Endothelial cell of umbilical vein (primary cell): ENCODE measurements around the gene HOXB3. TPM values are rescaled to one million over a fixed set of nuclear protein-coding genes. Genes with fewer than 3 reads are reported as not detected.

Source experiments
- BruUV-seq: library from RNA; stranded (reverse); fragments of 400-500 nt; replicated peaks from 2 replicates; lab custom pipeline; 2021; lab: Mats Ljungman, UMichigan
- CTCF ChIA-PET: fragments of 300-600, 350-600 bp; sonication (Branson Sonifier 250); formaldehyde crosslinking; loops from one replicate; lab custom pipeline; 2021; ENCODE audit warnings: antibody characterized with exemption, inconsistent platforms; lab: Charles Lee
- POLR2A ChIA-PET: fragments of 300-600, 350-600 bp; sonication (Branson Sonifier 250); formaldehyde crosslinking; loops from one replicate; lab custom pipeline; 2021; ENCODE audit warnings: antibody characterized with exemption, inconsistent platforms; lab: Charles Lee
- DNase-seq: peaks from one replicate; pipeline ENCODE4 v3.0.0-alpha.2; 2011; ENCODE audit warnings: low read depth, low spot score
- FAIRE-seq: peaks from 2 replicates; lab custom pipeline; 2011; peaks lifted over from hg19 to GRCh38; lab: Jason Lieb, UNC
- H2AFZ ChIP-seq: 2 replicates; pipeline ENCODE4 v1.6.0; 2012; ENCODE audit warnings: low read depth, low read length, control low read depth, inconsistent platforms
- H3K27ac ChIP-seq: 2 replicates; pipeline ENCODE4 v1.5.1; 2011; ENCODE audit warnings: low read depth, mild to moderate bottlenecking, control low read depth, low read length, moderate library complexity; ENCODE audit not compliant: insufficient read depth
- H3K27me3 ChIP-seq, 2 experiments: 2 replicates each; pipeline versions ENCODE4 v1.6.0 to v1.6.1; 2011; ENCODE audit warnings: low read length in 2 of 2, mixed read lengths in 1 of 2; ENCODE audit not compliant: control insufficient read depth in 2 of 2, insufficient read depth in 2 of 2
- H3K36me3 ChIP-seq, 2 experiments: 2 replicates in 1 of 2; 3 replicates in 1 of 2; pipeline ENCODE4 v1.5.1; 2011; ENCODE audit warnings: low read length in 2 of 2, mild to moderate bottlenecking in 1 of 2, moderate library complexity in 1 of 2; ENCODE audit not compliant: control insufficient read depth in 2 of 2, insufficient read depth in 2 of 2; ENCODE audit errors: extremely low read depth in 1 of 2
- H3K4me1 ChIP-seq: 3 replicates; pipeline ENCODE4 v1.5.1; 2011; ENCODE audit warnings: mild to moderate bottlenecking, low read length; ENCODE audit not compliant: control insufficient read depth, insufficient read depth; ENCODE audit errors: extremely low read depth
- H3K4me2 ChIP-seq: 2 replicates; pipeline ENCODE4 v1.6.1; 2011; ENCODE audit warnings: low read length, control low read depth, mixed read lengths; ENCODE audit not compliant: insufficient read depth
- H3K4me3 ChIP-seq, 3 experiments: fragments of 200-600 bp in 1 of 3; sonication (generic), shearing (Covaris generic) in 1 of 3; replicated peaks in 1 of 3; 2 replicates each; pipeline ENCODE4 v1.5.1; 2011 to 2016; ENCODE audit warnings: control low read depth in 3 of 3, low read length in 3 of 3, mild to moderate bottlenecking in 2 of 3, inconsistent platforms in 1 of 3, low read depth in 1 of 3, moderate library complexity in 1 of 3; ENCODE audit not compliant: insufficient read depth in 1 of 3
- H3K79me2 ChIP-seq: 2 replicates; pipeline ENCODE4 v1.6.0; 2012; ENCODE audit warnings: low read length, inconsistent platforms; ENCODE audit not compliant: control insufficient read depth, insufficient read depth
- H3K9ac ChIP-seq: replicated peaks from 2 replicates; pipeline ENCODE3; 2011; ENCODE audit warnings: low read length, control low read depth; ENCODE audit not compliant: insufficient read depth; ENCODE audit errors: extremely low read depth
- H3K9me1 ChIP-seq: replicated peaks from 3 replicates; pipeline ENCODE4 v1.6.0; 2011; ENCODE audit warnings: mild to moderate bottlenecking, low read length; ENCODE audit not compliant: control insufficient read depth, insufficient read depth; ENCODE audit errors: extremely low read depth
- H3K9me3 ChIP-seq: replicated peaks from 2 replicates; pipeline ENCODE4 v1.5.1; 2012; ENCODE audit warnings: low read length, inconsistent platforms; ENCODE audit not compliant: control insufficient read depth, insufficient read depth
- H4K20me1 ChIP-seq: replicated peaks from 2 replicates; pipeline ENCODE3; 2011; ENCODE audit warnings: mild to moderate bottlenecking, low read length; ENCODE audit not compliant: control insufficient read depth, insufficient read depth; ENCODE audit errors: extremely low read depth
- CTCF ChIP-seq, 2 donors: IDR thresholded peaks; 1 replicate in 1 of 2; 2 replicates in 1 of 2; pipeline ENCODE4 v1.5.1; 2011; ENCODE audit warnings: low read length in 2 of 2, mild to moderate bottlenecking in 2 of 2, moderate library complexity in 2 of 2, control low read depth in 1 of 2, inconsistent platforms in 1 of 2, low read depth in 1 of 2; ENCODE audit not compliant: insufficient read depth in 1 of 2; ENCODE audit errors: extremely low read depth in 1 of 2
- EZH2 ChIP-seq: IDR thresholded peaks from 2 replicates; pipeline ENCODE4 v1.6.1; 2012; ENCODE audit warnings: borderline replicate concordance, low read depth, mild to moderate bottlenecking, moderate library complexity, low read length, inconsistent platforms; ENCODE audit not compliant: severe bottlenecking
- FOS ChIP-seq: IDR thresholded peaks from 2 replicates; pipeline ENCODE4 v1.6.1; 2011; ENCODE audit warnings: mild to moderate bottlenecking, low read length, moderate library complexity, borderline replicate concordance; ENCODE audit not compliant: insufficient read depth
- GATA2 ChIP-seq: IDR thresholded peaks from 2 replicates; pipeline ENCODE4 v1.7.0; 2011; ENCODE audit warnings: low read depth, mild to moderate bottlenecking, moderate library complexity, mixed read lengths, low read length; ENCODE audit not compliant: insufficient read length, insufficient read depth
- JUN ChIP-seq: IDR thresholded peaks from 2 replicates; pipeline ENCODE4 v1.6.1; 2011; ENCODE audit warnings: borderline replicate concordance, low read depth; ENCODE audit not compliant: insufficient read length, insufficient read depth
- MAX ChIP-seq: IDR thresholded peaks from 2 replicates; pipeline ENCODE4 v1.6.1; 2011; ENCODE audit not compliant: insufficient read depth, insufficient read length
- MYC ChIP-seq: IDR thresholded peaks from one replicate; pipeline ENCODE4 v1.6.1; 2011; ENCODE audit warnings: mild to moderate bottlenecking, low read depth, low read length
- POLR2A ChIP-seq: IDR thresholded peaks from 2 replicates; pipeline ENCODE4 v1.6.1; 2012; ENCODE audit warnings: low read depth, mild to moderate bottlenecking, control low read depth, low read length
- dilution Hi-C: fragments of 300-500 bp; cut with MboI; formaldehyde crosslinking; loops from one replicate; pipeline ENCODE4 v1.15.0; 2019; ENCODE audit warnings: low sequenced_read_pairs; ENCODE audit not compliant: extremely low pct_ligation_motif_present
- intact Hi-C: fragments of 100-400 bp; cut with micrococcal nuclease; formaldehyde crosslinking; loops from one replicate; pipeline ENCODE4 v1.10.0; 2022
- polyA plus RNA-seq, 4 experiments: library from polyadenylated mRNA; depleted of rRNA in 3 of 4; stranded (reverse) in 3 of 4; unstranded in 1 of 4; fragments of >200 nt; gene quantifications; 2 replicates each; pipeline versions ENCODE4 v1.2.1 to v1.2.3, GENCODE V29; 2011 to 2012; ENCODE audit warnings: missing spikeins in 1 of 4
- total RNA-seq: library from RNA; stranded (reverse); gene quantifications from 2 replicates; pipeline ENCODE4 v1.2.3, GENCODE V29; 2021

HOXB3 gene
- total and polyA plus RNA-seq, 2 donors (not counting 3 experiments of a cell fraction or from before 2014, with no cell fraction given) = 29.6 to 56.6 TPM

GRCh38 chr17:48500435-48501426 is 89.3 kb downstream of the HOXB3 start:
- Histone ChIP-seq H3K4me3 (no peak overlapping the region), H3K79me2 (no peaks in the 10 kb centered on the region), H3K4me2 (no peak overlapping the region), H3K4me1 (peaks cover 2% of the 10 kb centered on the region), H3K9me3 (no peaks in the 10 kb centered on the region), H2AFZ (no peak overlapping the region), H3K27me3 (peaks cover 3 to 10% of the 10 kb centered on the region in 2 experiments), H3K9me1 (no peaks in the 10 kb centered on the region), H3K36me3 (no peaks in the 10 kb centered on the region), H4K20me1 (no peaks in the 10 kb centered on the region), H3K27ac (no peak overlapping the region), H3K9ac (no peak overlapping the region)
- CTCF ChIA-PET = interaction anchor here (1.0 to 1.9 kb wide), 7 partner anchors 9 to 165 kb away, joined by 3 to 12 read pairs (median 4); no protein-coding TSS in a partner anchor
- dilution Hi-C loops = no loop called here
- no TSS peak for BruUV-seq
- POLR2A ChIA-PET = no interaction called here
- peak; percentile 15 for FAIRE-seq
- no peak for DNase-seq
- TF ChIP-seq MAX = no peak
- TF ChIP-seq MYC = no peak
- no peak for TF ChIP-seq EZH2
- TF ChIP-seq JUN = no peak
- TF ChIP-seq CTCF (IDR thresholded peaks at IDR 0.05; ENCODE audit: extremely low read depth in 1 of 2, insufficient read depth in 1 of 2, low read depth in 1 of 2, low read length in 2 of 2) = no peak
- no peak for TF ChIP-seq GATA2
- TF ChIP-seq POLR2A = no peak
- TF ChIP-seq FOS = no peak
- intact Hi-C loops = no loop called here
